Measurements from ENCODE around the gene BCAM. TPM values are rescaled to one million over a fixed set of nuclear protein-coding genes. Genes with fewer than 3 reads are reported as not detected.

BCAM gene
- total and polyA plus RNA-seq, 5 donors from 2014 or later = not detected

GRCh38 chr19:44816301-44816700 lies 7.4 kb downstream of the BCAM start:
- Histone ChIP-seq H3K4me1 (ENCODE audit: control insufficient read depth, insufficient read depth, low read length, poor library complexity, severe bottlenecking) (no peaks in the 10 kb centered on the region), H3K36me3 (ENCODE audit: control insufficient read depth, insufficient read depth, low read length) (no peaks in the 10 kb centered on the region), H3K9me3 (ENCODE audit: control insufficient read depth in 2 of 2, low read length in 2 of 2) (no peaks in the 10 kb centered on the region), H3K27ac (ENCODE audit: insufficient read depth, low read length, poor library complexity, severe bottlenecking) (no peak overlapping the region), H3K27me3 (ENCODE audit: control insufficient read depth, insufficient read depth, low read length) (no peaks in the 10 kb centered on the region), H3K4me3 (ENCODE audit: low read depth, low read length) (no peak overlapping the region)
- ATAC-seq (ENCODE audit: low read depth in 2 of 2) = no peak
- DNase-seq = no peak
- Mint-ChIP-seq H3K4me1 (no peaks in the 10 kb centered on the region), H3K4me3 (no peak overlapping the region), H3K9me3 (peaks cover 0 to 2% (median 0%) of the 10 kb centered on the region in 7 donors), H3K36me3 (no peaks in the 10 kb centered on the region), H3K27ac (no peak overlapping the region), H3K27me3 (no peaks in the 10 kb centered on the region)

DNA sequence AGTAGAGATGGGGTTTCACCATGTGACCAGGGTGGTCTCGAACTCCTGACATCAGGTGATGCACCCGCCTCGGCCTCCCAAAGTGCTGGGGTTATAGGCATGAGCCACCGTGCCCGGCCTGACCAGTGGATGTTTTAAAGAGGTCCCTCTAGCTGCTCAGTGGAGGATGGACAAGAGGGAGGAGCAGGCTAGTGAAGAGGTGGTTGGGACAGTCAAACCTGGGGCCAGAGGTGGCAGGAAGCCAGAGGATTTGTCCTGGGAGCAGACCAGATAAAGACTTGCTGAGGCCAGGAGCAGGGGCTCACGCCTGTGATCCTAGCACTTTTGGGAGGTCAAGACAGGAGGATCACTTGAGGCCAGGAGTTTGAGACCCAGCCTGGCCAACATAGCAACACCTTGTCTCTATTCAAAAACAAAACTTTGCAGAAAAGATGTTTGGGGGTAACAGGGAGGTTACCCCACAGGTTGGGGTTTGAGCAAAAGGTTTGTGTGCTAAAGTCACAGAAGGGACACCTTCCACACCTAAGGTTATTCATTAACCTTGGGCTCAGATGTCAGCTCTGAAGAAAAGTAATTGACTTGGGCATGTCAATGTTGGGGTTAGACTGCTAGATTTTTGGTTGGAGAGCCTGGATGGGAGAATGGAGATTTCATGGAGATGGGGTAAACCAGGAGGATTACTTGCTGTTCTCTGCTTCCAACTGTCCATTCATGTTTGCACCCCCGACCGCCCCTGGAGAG lies 9.0 kb downstream of the BCAM start:
- H3K27me3 Mint-ChIP-seq = peaks cover 9% of the 10 kb centered on the region
- Histone ChIP-seq H3K4me1 (ENCODE audit: control insufficient read depth, insufficient read depth, low read length, poor library complexity, severe bottlenecking) (no peaks in the 10 kb centered on the region), H3K27me3 (ENCODE audit: control insufficient read depth, insufficient read depth, low read length) (no peaks in the 10 kb centered on the region), H3K4me3 (ENCODE audit: low read depth, low read length) (no peak overlapping the region), H3K9me3 (ENCODE audit: control insufficient read depth in 2 of 2, low read length in 2 of 2) (no peaks in the 10 kb centered on the region), H3K27ac (ENCODE audit: insufficient read depth, low read length, poor library complexity, severe bottlenecking) (no peak overlapping the region), H3K36me3 (ENCODE audit: control insufficient read depth, insufficient read depth, low read length) (no peaks in the 10 kb centered on the region)
- H3K4me1 Mint-ChIP-seq = no peaks in the 10 kb centered on the region
- ATAC-seq (ENCODE audit: low read depth in 2 of 2) = no peak
- no peak overlapping the region for H3K4me3 Mint-ChIP-seq
- H3K9me3 Mint-ChIP-seq = peaks cover 0 to 2% (median 0%) of the 10 kb centered on the region in 7 donors
- no peaks in the 10 kb centered on the region for H3K36me3 Mint-ChIP-seq
- no peak overlapping the region for H3K27ac Mint-ChIP-seq
- no peak for DNase-seq

GRCh38 chr19:44818466-44819031 lies 9.6 kb downstream of the BCAM start:
- H3K4me1 ChIP-seq (ENCODE audit: control insufficient read depth, insufficient read depth, low read length, poor library complexity, severe bottlenecking) = no peaks in the 10 kb centered on the region
- Mint-ChIP-seq H3K9me3 (peaks cover 0 to 2% (median 0%) of the 10 kb centered on the region in 7 donors), H3K4me1 (no peaks in the 10 kb centered on the region), H3K27ac (no peak overlapping the region), H3K27me3 (peaks cover 10% of the 10 kb centered on the region), H3K36me3 (no peaks in the 10 kb centered on the region), H3K4me3 (no peak overlapping the region)
- no peak overlapping the region for H3K27ac ChIP-seq (ENCODE audit: insufficient read depth, low read length, poor library complexity, severe bottlenecking)
- H3K27me3 ChIP-seq (ENCODE audit: control insufficient read depth, insufficient read depth, low read length) = no peaks in the 10 kb centered on the region
- H3K4me3 ChIP-seq (ENCODE audit: low read depth, low read length) = no peak overlapping the region
- no peaks in the 10 kb centered on the region for H3K9me3 ChIP-seq (ENCODE audit: control insufficient read depth in 2 of 2, low read length in 2 of 2)
- DNase-seq (no peak), ATAC-seq (ENCODE audit: low read depth in 2 of 2) (no peak)
- no peaks in the 10 kb centered on the region for H3K36me3 ChIP-seq (ENCODE audit: control insufficient read depth, insufficient read depth, low read length)

- ATAC-seq (ENCODE audit: low read depth in 2 of 2) (no peak), DNase-seq (no peak)
- Histone ChIP-seq H3K4me3 (ENCODE audit: low read depth, low read length) (no peak overlapping the region), H3K27me3 (ENCODE audit: control insufficient read depth, insufficient read depth, low read length) (no peaks in the 10 kb centered on the region), H3K4me1 (ENCODE audit: control insufficient read depth, insufficient read depth, low read length, poor library complexity, severe bottlenecking) (no peaks in the 10 kb centered on the region), H3K27ac (ENCODE audit: insufficient read depth, low read length, poor library complexity, severe bottlenecking) (no peak overlapping the region), H3K36me3 (ENCODE audit: control insufficient read depth, insufficient read depth, low read length) (no peaks in the 10 kb centered on the region), H3K9me3 (ENCODE audit: control insufficient read depth in 2 of 2, low read length in 2 of 2) (no peaks in the 10 kb centered on the region)
- H3K4me1 Mint-ChIP-seq = no peaks in the 10 kb centered on the region
- no peak overlapping the region for H3K4me3 Mint-ChIP-seq
- H3K9me3 Mint-ChIP-seq = peaks cover 0 to 2% (median 0%) of the 10 kb centered on the region in 7 donors
- peaks cover 10% of the 10 kb centered on the region for H3K27me3 Mint-ChIP-seq
- no peaks in the 10 kb centered on the region for H3K36me3 Mint-ChIP-seq
- H3K27ac Mint-ChIP-seq = peak overlapping the region in 2 of 3 donors; percentile 67 to 85
Observed at GRCh38 chr19:44819246-44819832, 10.4 kb downstream of the BCAM start.

GRCh38 chr19:44820648-44821609 lies 12.0 kb downstream of the BCAM start:
- Histone ChIP-seq H3K27ac (ENCODE audit: insufficient read depth, low read length, poor library complexity, severe bottlenecking) (no peak overlapping the region), H3K4me3 (ENCODE audit: low read depth, low read length) (no peak overlapping the region), H3K4me1 (ENCODE audit: control insufficient read depth, insufficient read depth, low read length, poor library complexity, severe bottlenecking) (no peaks in the 10 kb centered on the region), H3K36me3 (ENCODE audit: control insufficient read depth, insufficient read depth, low read length) (no peaks in the 10 kb centered on the region), H3K27me3 (ENCODE audit: control insufficient read depth, insufficient read depth, low read length) (no peaks in the 10 kb centered on the region), H3K9me3 (ENCODE audit: control insufficient read depth in 2 of 2, low read length in 2 of 2) (no peaks in the 10 kb centered on the region)
- no peak overlapping the region for H3K4me3 Mint-ChIP-seq
- ATAC-seq (ENCODE audit: low read depth in 2 of 2) = no peak
- H3K27ac Mint-ChIP-seq = no peak overlapping the region
- H3K9me3 Mint-ChIP-seq = peaks cover 0 to 2% (median 0%) of the 10 kb centered on the region in 7 donors
- no peaks in the 10 kb centered on the region for H3K4me1 Mint-ChIP-seq
- no peaks in the 10 kb centered on the region for H3K36me3 Mint-ChIP-seq
- peaks cover 14% of the 10 kb centered on the region for H3K27me3 Mint-ChIP-seq
- DNase-seq = no peak

DNA sequence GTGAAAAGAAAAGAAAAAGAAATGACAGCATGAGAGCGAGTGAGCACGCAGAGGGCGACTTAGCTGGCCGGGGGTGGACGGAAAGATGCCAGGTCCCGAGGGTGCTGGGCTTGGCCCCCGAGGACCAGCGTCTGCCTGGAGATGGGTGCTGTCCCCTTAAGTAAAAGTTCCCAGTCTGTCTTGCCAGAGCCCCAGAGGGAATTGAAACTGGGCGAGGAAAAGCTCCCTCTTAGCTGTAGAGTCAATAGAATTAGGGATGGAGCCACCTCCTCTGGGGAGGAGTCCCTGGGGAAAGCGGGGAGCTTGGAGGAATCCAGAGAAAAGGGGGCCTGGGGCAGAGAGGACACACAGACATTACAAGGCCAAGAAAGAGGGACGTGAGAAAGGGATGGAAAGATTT lies 13.3 kb downstream of the BCAM start:
- H3K9me3 ChIP-seq (ENCODE audit: control insufficient read depth in 2 of 2, low read length in 2 of 2) = no peaks in the 10 kb centered on the region
- no peak overlapping the region for H3K27ac ChIP-seq (ENCODE audit: insufficient read depth, low read length, poor library complexity, severe bottlenecking)
- no peak overlapping the region for H3K4me3 Mint-ChIP-seq
- H3K4me1 Mint-ChIP-seq = no peaks in the 10 kb centered on the region
- no peak overlapping the region for H3K27ac Mint-ChIP-seq
- H3K36me3 Mint-ChIP-seq = no peaks in the 10 kb centered on the region
- DNase-seq (no peak), ATAC-seq (ENCODE audit: low read depth in 2 of 2) (no peak)
- H3K9me3 Mint-ChIP-seq = peaks cover 0 to 2% (median 0%) of the 10 kb centered on the region in 7 donors
- peaks cover 15% of the 10 kb centered on the region for H3K27me3 Mint-ChIP-seq
- H3K36me3 ChIP-seq (ENCODE audit: control insufficient read depth, insufficient read depth, low read length) = no peaks in the 10 kb centered on the region
- no peaks in the 10 kb centered on the region for H3K27me3 ChIP-seq (ENCODE audit: control insufficient read depth, insufficient read depth, low read length)
- H3K4me3 ChIP-seq (ENCODE audit: low read depth, low read length) = no peak overlapping the region
- no peaks in the 10 kb centered on the region for H3K4me1 ChIP-seq (ENCODE audit: control insufficient read depth, insufficient read depth, low read length, poor library complexity, severe bottlenecking)

DNA sequence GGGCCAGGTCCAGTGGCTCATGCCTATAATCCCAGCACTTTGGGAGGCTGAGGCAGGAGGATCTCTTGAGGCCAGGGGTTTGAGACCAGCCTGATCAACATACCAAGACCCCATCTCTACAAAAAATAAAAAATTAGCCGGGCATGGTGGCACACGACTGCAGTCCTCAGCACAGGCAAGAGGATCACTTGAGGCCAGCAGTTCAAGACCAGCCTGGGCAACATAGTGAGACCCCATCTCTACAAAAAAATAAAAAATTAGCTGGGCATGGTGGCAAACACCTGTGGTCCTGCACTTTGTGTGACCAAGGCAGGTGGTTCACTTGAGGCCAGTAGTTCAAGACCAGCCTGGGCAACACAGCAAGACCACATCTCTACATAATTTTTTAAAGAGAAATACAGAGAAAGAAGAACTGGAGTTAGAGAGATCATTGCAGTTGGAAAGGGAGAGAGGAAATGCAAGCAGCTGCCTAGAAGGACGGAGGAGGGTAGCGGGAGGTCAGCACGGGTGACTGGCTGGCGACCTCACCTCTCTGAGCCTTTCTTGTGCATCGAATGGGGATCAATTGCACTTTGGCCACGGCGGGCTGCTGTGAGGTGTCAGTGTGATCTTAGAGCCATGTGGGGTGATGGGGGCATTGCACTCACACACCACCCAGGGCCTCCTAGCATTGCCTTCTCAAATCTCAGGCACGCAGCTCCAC lies 13.9 kb downstream of the BCAM start:
- ATAC-seq (ENCODE audit: low read depth in 2 of 2) (no peak), DNase-seq (no peak)
- no peaks in the 10 kb centered on the region for H3K36me3 ChIP-seq (ENCODE audit: control insufficient read depth, insufficient read depth, low read length)
- H3K27me3 ChIP-seq (ENCODE audit: control insufficient read depth, insufficient read depth, low read length) = no peaks in the 10 kb centered on the region
- Mint-ChIP-seq H3K9me3 (peaks cover 0 to 1% (median 0%) of the 10 kb centered on the region in 7 donors), H3K27ac (no peak overlapping the region), H3K4me3 (no peak overlapping the region), H3K36me3 (no peaks in the 10 kb centered on the region), H3K4me1 (no peaks in the 10 kb centered on the region), H3K27me3 (peaks cover 15% of the 10 kb centered on the region)
- H3K9me3 ChIP-seq (ENCODE audit: control insufficient read depth in 2 of 2, low read length in 2 of 2) = no peaks in the 10 kb centered on the region
- H3K27ac ChIP-seq (ENCODE audit: insufficient read depth, low read length, poor library complexity, severe bottlenecking) = no peak overlapping the region
- no peaks in the 10 kb centered on the region for H3K4me1 ChIP-seq (ENCODE audit: control insufficient read depth, insufficient read depth, low read length, poor library complexity, severe bottlenecking)
- H3K4me3 ChIP-seq (ENCODE audit: low read depth, low read length) = no peak overlapping the region
